GM18520 (cell line): ENCODE measurements around the gene WFIKKN1.

ENCODE experiments used
- ATAC-seq: cut with Tn5 transposase; IDR thresholded peaks from one replicate; pipeline ENCODE4 v1.9.1; 2021; ENCODE audit not compliant: unreplicated experiment

WFIKKN1 gene

DNA sequence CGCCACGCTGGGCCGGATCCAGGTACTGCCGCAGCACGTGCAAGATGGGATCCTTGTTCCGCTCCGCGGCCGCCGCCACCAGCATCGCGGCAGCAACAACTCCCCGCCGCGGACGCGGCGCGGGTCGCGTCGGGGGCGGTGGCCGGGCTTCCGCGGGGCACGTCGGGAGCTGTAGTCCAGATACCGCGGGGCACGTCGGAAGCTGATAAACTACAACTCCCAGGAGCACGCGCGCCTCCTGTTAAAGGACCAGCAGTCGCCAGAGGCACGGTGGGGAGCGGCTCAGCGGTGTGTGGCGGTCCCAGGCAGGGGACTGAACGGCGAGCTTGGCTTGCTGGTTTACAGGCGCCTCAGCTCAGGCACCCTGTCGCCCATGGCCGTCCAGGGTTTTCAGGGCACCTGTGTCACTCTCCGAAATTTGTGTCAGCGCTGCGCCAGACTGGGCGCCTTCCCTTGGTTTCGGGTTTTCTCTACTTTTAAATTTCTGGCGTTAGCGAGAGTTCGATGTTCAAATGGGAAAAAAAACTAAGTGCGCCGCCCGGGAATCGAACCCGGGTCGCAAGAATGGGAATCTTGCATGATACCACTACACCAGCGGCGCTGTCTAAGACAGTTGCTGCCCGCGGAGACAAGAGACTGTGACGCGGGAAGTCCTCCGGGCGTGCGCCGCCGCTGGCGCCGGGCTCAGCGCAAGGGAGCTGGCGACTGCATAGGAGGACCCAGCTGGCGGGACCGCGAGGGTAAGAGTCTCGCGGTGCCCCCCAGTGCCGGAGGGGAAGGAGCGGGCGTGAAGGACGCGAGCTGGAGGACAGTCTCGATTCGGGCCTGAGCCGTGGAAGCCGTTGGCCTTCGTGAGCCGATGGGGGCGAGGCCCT lies 5.7 kb downstream of the WFIKKN1 start, which contains the start of gene METTL26:
Gene METTL26 (minus strand): TSS at position 100 of the 875 bp plus-strand sequence. CDS start 15 bp downstream, at position 85.
- ATAC-seq: peak; percentile 71

DNA sequence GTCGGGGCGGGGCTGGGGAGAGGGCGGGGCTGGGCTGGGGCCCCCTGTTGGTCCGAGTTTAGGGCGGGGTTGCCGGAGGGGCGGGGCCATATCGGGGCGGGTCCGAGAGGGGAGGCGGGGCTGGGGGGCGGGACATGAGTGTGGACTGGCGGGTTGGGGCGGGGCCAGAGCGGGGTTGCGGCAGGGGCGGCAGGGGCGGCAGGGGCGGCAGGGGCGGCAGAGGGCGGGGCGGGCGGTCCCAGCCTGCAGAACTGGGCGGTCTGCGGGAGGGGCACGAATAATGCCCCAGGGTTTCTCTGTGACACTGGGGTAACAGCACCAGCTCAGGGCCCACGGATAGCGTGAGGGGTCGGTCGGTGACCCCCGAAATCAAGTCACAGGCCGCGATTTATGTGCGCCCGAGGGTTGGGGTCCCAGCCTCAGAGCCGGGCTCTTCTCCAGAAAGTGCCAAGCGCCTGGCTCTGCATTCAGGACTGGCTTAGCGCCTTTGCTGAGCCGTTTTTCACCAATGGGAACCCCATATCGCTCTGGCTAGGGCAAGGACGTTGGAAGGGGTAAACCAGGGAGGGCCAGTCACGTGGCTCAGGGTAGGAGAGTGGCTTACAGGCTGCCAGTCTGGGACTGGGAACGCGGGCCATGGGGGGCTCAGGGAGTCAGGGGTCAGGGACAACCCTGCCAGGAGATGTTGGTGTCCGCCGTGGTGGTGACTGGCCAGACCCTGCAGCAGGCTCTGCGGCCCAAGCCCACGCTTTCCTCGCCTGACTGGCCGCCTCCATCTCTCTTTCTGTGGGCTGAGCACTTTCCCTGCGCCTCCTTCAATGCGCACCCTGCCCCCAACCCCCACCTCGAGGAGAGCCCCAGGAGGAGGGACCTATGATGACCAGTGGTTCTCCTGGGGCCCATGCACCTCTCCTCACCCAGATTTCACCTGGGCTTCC lies 6.6 kb downstream of the WFIKKN1 start:
- ATAC-seq: no peak

DNA sequence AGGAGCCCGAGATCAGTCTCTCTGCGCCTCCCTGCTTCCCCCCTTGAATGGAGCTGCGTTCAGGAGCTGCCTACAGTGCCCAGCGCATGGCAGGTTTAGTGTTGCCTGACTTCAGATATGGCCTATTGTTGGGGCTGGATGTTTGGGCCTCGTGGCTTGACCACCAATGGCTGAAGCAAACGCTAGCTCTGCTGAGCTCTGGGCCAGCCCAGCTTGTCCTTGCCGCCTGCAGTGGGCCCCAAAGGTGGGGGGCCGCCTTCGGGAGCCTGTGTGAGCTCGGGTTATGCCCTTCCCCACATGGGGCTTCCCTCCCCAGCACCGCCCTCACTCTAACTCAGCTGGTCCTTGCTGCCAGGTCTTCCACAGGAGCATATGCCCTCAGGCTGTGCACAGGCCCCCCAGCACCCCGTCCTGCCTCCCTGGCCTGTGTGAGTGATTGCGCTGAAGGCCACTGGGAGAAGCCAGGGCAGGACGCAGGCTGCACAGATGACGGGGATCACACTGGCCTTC lies 7.3 kb downstream of the WFIKKN1 start:
- no peak for ATAC-seq

DNA sequence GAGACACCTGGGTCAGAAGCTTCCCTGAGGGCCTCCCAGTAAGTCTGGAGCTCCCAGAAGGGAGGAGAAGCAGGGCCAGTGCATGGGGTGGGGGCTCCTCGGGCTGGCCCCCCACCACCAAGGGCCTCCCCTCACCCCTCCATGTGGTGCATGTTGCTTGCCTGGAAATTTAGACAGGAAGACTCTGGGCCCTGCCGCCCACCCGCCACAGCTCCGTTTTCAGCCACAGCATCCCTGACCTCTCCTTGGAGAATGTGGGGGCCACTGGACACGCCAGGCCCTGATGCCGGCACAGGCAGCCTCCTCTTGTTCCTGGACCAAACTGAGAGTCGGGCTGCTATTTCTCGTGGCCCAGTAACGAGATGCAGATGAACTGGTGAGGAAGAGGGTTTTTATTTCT lies 8.1 kb downstream of the WFIKKN1 start:
- ATAC-seq: no peak

DNA sequence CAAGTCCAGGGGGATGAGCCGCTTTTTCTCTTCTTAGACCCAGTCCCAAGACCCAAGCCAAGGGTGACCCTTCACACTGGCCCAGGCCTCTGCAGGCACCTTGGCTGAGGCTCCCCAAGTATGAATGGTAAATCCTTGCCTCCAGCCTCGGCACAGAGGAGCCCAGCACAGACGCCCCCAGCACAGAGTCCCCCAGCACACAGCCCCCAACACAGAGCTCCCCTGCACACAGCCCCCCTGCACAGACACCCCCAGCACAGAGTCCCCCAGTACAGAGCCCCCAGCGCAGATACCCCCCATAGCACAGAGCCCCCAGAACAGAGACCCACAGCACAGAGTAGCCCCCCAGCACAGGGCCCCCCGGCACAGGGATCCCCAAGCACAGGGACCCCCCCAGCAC lies 9.8 kb downstream of the WFIKKN1 start:
- no peak for ATAC-seq

DNA sequence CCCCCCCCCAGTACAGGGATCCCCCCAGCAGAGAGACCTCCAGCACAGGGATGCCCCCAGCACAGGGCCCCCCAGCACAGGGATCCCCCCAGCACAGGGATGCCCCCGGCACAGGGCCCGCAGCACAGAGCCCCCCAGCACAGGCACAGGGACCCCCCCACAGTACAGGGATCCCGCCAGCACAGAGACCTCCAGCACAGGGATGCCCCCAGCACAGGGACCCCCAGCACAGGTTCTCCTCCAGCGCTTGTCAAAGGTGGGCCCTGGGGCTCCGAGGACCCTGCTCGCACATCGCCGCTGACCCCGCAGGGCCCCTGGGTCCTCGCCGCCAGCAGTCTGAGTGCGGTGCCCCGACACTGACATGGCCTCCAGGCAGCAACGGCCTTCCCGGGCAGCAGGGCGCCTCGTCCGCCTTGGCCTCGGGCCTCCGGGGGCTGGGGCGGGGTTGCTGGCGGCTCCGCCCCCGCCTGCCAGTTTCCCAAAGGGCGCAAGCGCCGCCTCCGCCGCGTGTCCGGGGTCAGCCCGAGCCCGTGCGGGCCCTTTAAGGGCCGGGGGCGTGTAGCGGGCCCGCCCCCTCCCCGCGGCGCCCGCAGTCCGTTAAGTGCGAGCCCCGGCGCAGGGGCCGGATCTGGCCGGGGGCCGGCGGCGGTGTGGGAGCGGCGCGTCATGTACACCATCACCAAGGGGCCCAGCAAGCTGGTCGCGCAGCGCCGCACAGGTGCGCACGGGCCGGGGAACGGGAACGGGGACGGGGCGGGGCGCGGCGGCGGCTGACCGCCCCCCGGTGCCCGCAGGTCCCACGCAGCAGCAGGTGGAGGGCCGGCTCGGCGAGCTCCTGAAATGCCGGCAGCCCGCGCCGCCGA lies 10.8 kb downstream of the WFIKKN1 start, which contains the start of gene MCRIP2:
Gene MCRIP2 (plus strand): TSS at position 503 of the 863 bp plus-strand sequence. CDS start 164 bp downstream, at position 667.
- ATAC-seq: no peak

DNA sequence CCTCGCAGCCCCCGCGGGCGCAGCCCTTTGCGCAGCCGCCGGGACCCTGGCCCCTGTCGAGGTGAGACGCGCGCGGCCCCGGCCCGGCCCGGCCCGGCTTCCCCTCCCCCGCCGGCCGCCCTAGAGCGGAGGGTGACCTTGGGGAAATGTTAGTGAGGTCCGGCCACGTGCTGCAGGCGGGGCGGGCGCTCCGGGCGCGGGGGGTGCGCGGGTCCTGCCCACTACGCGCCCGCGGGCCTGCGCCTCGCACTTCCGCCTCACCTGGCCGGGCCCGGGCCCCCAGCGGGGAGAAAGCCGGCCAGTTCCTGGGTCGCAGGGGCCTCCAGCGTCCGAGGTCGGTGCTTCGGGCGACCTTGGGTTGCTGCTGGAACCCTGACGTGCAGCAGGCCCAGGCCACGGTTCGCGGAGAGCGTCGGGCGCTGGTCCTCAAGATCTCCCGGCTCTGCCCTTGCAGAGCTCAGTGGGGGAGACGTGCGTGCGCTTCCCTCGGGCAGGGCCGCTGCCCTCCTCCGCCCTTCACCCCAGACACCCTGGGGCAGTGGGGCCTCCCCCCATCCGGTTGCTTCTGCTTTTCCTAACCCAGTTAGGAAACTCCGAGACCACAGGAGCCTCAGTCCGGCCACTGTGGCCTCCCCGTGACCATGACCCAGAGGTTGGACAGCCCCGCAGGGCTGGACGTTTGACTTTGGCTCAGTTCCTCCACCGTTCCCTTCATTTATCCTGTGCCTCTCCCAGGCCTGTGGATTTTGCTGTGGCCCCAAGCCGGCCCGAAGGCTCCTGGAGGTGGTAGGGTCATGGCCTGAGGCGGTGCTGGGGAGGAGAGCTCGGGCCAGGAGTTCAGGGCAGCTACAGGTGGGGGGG lies 11.6 kb downstream of the WFIKKN1 start:
- ATAC-seq: no peak

DNA sequence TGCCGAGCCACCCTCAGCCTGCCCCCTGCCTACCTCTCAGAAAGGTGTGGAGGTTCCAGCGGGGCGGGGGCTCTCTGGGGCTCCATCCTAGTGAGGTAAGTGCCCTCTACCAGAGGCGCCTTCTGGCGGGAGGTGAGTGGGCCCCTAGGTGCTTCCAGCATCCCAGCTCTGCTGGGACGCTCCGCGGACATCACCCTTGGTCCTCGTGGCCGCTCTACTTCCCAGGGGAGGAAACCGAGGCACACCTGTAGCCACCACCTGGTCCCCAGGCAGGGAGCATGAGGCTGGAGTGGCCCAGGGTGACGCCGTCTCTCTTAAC lies 12.2 kb downstream of the WFIKKN1 start:
- no peak for ATAC-seq

DNA sequence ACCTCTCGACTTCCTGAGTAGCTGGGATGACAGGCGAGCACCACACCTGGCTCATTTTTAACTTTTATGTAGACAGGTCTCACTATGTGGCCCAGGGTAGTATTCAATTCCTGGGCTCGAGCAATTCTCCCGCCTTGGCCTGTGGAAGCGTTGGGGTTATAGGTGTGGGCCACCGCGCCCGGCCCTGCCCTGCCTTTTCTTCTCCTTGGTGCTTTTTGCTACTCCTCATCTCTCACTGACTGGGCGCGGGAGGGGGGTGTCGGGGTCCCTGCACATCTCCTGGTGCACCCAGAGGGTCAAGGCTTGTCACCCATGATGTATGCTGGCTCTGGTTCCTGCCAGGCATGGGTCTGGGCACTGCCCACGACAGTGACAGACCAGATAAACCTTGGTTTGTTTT lies 13.8 kb downstream of the WFIKKN1 start:
- no peak for ATAC-seq

DNA sequence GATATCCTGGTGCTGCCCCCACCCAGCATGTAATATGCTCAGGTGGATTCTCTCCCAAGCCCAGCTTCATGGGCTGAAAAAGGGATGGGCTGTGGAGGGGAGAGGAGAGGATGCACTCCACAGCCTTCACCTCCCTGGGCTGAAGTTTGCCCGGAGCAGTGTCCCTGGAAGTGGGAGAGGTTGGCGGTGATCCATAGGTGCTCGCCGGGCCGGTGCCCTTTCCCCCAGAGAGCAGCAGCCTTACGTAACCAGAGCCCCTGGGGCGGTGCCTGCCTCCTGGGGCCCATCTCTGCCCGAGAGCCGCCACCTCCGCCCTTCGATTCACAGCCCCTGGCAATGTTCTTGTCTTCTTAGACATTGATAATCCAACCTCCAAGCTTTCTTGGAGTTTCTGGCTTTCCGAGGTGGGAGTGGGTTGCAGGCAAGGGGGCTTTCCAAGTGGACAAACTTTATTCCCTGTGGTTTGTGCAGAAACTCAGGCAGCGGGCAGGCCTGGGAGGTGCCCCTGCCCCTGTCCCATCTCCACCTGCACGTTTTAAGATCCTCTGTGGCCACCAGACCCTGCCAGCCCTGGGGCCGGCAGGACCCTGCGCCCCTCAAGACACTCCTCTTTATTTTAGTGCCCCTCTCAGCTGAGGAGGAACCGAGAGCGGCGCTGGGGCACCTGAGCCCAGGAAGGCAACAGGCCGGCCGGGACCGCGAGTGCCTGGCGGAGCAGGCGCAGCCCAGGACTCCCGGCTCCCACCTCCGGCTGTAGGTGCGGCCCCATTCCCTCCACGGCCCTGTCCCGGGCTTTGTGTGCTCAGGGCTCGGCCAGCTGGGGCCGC lies 15.3 kb downstream of the WFIKKN1 start:
- no peak for ATAC-seq

DNA sequence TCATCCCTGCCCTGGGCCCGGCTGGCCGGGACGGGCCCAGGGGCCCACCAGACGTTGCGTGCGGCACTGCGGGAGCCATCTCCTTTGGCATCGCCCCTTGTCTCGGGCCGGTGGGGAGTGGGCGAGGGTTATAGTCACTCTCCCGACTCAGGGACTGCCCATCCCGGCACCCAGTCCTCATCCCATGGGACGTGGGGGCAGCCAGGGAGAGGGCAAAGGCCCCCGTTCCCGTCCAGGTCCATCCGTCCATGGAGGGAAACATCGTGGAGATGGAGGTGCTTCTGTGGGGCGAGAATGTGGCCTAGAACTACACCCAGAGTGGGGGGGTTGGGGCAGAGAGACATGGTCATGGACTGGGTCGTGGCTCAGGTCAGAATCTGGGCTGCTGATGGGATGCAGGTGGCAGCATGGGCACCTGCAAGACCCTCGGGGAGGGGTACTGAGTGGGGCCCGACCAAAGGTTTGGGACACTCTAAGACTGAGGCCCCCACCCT lies 15.9 kb downstream of the WFIKKN1 start:
- no peak for ATAC-seq

DNA sequence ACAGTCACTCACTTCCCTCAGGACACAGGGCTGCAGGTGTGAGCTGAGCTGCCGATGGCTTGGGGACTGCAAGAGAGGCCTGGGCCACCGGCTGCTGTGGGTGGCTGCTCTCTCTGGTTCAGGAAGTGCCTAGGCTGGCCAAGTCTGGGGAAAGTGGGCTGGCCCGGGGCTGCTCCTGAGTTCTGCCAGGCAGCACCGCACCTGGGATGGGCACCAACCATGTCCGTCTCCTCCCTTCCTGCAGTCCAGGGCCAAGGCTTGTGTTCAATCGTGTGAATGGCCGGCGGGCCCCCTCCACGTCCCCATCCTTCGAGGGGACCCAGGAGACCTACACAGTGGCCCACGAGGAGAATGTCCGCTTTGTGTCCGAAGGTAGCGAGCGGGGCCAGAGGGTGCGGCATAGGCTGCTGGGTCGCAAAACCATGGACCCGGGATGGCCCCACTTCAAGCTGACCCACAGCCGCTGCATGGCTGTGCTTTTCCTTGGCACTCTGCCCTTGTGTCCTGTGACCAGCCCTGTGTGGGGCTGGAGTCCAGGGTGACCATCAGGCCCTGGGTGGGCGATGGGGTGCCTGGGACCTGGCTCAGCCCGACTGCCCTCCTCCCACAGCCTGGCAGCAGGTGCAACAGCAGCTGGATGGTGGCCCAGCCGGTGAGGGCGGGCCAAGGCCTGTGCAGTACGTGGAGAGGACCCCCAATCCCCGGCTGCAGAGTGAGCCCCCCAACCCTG lies 16.6 kb downstream of the WFIKKN1 start:
- ATAC-seq: no peak

DNA sequence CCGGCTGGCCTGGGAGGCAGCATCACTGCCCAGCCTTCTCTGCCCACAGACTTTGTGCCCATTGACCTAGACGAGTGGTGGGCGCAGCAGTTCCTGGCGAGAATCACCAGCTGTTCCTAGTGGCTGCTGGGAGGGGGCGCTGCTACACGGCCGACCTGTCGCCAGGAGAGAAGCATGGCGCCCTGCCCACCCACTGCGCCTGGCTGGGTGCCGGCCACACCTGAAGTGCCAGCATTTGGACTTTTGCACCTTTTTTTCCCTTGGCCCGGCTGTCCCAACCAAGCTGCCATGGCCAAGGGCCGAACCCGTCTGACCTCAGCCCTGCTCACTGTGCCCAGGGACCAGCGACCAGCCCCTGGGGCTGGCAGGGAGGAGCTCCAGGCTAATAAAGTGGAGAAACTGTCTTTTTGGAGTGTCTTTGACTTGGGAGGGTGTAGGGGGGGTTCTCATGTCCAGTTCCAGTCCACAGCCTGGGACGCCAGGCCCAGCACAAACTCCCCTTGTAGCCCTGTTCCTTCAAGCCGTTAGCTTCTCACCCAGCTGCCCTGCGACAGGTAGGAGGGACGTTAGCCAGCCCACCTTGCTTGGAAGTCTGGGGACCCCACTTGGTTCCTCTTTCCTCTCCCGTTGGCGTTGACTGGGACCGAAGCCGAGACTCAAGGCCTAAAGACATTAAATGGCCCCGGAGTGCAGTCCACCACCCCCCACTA lies 17.4 kb downstream of the WFIKKN1 start:
- no peak for ATAC-seq

DNA sequence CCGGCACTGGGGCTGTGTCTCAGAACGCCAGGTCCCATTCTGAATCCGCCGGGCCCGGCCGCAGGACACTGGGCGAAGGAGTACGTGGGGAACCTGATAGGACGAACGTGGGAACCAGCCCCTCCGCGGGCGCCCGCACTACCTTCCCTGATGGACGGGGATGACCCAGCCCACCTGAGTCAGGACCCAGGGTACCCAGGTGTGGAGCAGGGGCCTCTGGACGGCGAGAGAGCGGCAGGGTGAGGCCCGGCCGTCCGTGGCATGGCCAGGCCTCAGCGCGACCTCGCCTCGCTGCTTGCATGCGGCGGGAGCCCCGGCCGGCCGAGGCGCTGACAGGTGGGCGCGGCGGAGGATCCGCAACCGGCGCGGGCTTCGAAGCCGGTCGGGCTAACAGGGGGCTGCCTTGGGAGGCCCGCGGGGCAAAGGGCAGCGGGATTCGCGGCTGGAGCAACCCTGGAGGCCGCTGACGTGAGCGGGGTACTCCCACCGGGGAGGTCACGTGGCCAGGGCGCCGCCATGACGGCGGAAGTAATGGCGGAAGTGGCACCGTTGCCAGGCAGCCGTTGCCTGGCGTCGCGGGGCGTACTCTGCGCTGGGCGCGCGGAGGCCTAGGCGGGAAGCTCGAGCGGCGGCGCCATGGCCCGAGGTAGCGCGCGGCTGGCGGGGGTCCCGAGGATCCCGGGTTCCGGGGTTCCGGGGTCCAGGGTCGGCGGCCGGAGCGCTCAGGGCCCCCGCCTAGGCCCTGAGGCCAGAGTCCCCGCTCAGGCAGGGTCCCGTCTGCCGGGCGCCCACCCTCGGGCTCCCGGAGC lies 18.2 kb downstream of the WFIKKN1 start, which contains the start of gene WDR90:
Gene WDR90 (plus strand): TSS at position 585 of the 809 bp plus-strand sequence. CDS start 52 bp downstream, at position 637.
- peak; percentile 87 for ATAC-seq

DNA sequence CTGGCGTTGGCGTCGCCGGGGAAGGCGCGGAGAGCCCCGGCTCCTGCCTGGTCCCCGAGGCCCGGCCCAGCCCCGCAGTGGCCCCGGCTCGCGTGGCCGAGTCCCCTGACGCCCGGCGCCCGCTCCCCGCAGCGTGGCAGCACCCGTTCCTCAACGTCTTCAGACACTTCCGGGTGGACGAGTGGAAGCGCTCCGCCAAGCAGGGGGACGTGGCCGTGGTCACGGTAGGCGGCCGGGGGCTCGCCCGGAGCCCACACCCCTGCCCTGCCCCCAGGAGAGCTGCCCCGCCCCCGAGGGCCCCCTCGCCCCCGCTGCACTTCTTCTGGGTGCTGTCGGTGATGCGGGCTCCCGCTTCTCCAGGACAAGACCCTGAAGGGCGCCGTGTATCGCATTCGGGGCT lies 18.8 kb downstream of the WFIKKN1 start:
- ATAC-seq: no peak

DNA sequence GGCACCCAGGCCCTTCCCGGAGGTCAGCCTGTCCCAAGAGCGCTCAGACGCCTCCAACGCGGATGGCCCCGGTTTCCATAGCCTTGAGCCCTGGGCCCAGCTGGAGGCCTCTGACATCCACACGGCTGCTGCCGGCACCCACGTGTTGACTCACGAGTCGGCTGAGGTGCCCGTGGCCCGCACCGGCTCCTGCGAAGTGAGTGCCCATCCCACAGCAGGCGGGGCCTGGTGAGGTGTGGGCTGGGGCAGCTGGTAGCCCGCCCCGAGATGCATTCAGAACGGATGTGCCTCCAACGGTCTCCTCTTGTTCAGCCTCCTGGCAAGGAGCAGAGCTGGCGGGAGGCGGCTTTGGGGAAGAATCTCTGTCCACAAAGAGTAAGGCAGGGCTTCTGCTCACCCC lies 21.1 kb downstream of the WFIKKN1 start:
- no peak for ATAC-seq
